Mucosa of descending colon (tissue), 3 donors: Measurements from ENCODE around the gene ATP5ME. TPM values are rescaled to one million over a fixed set of nuclear protein-coding genes. Genes with fewer than 3 reads are reported as not detected.

Experiments used
- ATAC-seq: fragments of 200-7000 bp; cut with Tn5 transposase; one replicate; pipeline ENCODE4 v1.9.1; 2020; ENCODE audit warnings: mild to moderate bottlenecking, moderate library complexity
- DNase-seq, 3 donors: peaks; one replicate each; pipeline ENCODE4 v3.0.0-alpha.2; 2020
- H3K36me3 ChIP-seq: fragments of 200-600 bp; one replicate; pipeline ENCODE4 v1.8.0; 2021; ENCODE audit warnings: low read depth, mild to moderate bottlenecking
- H3K4me1 ChIP-seq: fragments of 200-600 bp; one replicate; pipeline ENCODE4 v1.8.0; 2021; ENCODE audit warnings: low read depth, mild to moderate bottlenecking
- H3K4me3 ChIP-seq: fragments of 200-600 bp; one replicate; pipeline ENCODE4 v1.8.0; 2021; ENCODE audit warnings: mild to moderate bottlenecking
- H3K9me3 ChIP-seq: fragments of 200-600 bp; one replicate; pipeline ENCODE4 v1.8.0; 2021; ENCODE audit warnings: mild to moderate bottlenecking
- CTCF ChIP-seq: fragments of 200-600 bp; IDR thresholded peaks from one replicate; pipeline ENCODE4 v1.8.0; 2022; ENCODE audit warnings: antibody characterized with exemption, mild to moderate bottlenecking
- intact Hi-C, 2 donors: fragments of 100-400 bp; cut with DNase I in 1 of 2; cut with micrococcal nuclease in 1 of 2; formaldehyde crosslinking; loops; one replicate each; pipeline versions ENCODE4 v1.11.0 to v1.11.1; 2022; cut with DNase I, micrococcal nuclease
- total RNA-seq, 3 donors: library from RNA; stranded (reverse); fragmentation: NEBNext Ultra II Directional in 2 of 3; extraction: Animal tissue kit (Norgen Biotek cat#: 25700) in 2 of 3; gene quantifications; one replicate each; pipeline versions ENCODE4 v1.2.1 to v1.2.4, GENCODE V29; 2021 to 2023
- donor health status: DM: no; HTN: no; CAD: no; lungs with moderate emphysema.
- donor health status: DM: no; HTN: no; CAD: no.
- donor health status: DM: no; HTN: yes; CAD: no.

Gene ATP5ME
- total RNA-seq, 3 donors from 2014 or later, result 330 to 467 (median 399) TPM

- H3K4me1 ChIP-seq, result no peaks in the 10 kb centered on the region
- H3K36me3 ChIP-seq, result no peaks in the 10 kb centered on the region
- ATAC-seq (no peak), DNase-seq (no peak)
- no peaks in the 10 kb centered on the region for H3K9me3 ChIP-seq
- intact Hi-C loops, result no loop called here
- no peak for TF ChIP-seq CTCF
- H3K4me3 ChIP-seq, result no peak overlapping the region
Measured at GRCh38 chr4:628311-628741, 45.8 kb downstream of the ATP5ME start.

- intact Hi-C loops, result no loop called here
- no peak for ATAC-seq
- Histone ChIP-seq H3K4me3 (no peak overlapping the region), H3K36me3 (no peaks in the 10 kb centered on the region), H3K4me1 (no peaks in the 10 kb centered on the region), H3K9me3 (no peaks in the 10 kb centered on the region)
- no peak for DNase-seq
- no peak for TF ChIP-seq CTCF
Measured at GRCh38 chr4:627347-628125, 46.5 kb downstream of the ATP5ME start.

DNA sequence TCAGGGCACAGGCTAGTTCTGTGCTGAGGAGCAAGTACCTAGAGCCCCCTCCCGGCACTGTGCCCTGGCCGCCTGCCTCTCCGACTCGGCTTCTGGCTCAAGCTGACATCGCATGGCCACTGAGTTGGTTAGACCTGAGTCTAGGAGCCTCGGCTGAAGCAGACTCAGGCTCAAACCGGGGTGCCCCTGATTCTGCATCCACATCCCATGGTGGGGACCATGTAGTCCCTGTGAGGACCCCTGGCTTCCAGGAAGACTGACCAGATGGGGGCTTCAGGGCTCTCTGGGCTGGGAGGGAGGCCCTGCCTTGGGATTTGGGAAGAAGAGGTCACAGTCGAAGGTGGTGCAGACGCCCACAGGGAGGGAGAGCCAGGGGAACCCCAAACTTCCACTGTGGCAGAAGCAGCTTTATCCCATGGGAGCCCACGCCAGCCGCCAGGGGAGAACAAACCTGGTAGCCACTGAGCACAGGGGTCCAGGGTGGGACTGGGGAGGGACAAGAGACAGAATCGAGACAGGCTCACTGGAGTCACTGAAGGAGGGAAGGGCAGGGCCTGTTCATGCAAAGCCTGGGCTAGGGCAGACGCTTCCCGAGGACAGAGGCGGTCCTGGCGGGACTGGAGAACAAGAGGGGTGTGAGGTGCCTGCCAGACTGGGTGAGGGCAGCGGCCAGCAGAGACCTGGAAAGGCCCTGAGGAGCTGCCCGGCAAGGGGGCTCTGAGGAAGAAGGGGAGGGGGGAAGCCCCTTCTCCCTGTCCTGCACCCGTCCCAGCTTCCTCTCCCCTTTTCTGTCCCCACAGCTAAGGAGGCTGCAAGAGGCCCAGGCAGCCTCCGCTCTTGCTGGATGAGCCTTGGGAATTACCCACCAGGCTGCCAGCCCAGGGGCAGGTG lies 47.6 kb downstream of the ATP5ME start:
- H3K9me3 ChIP-seq, result no peaks in the 10 kb centered on the region
- no peaks in the 10 kb centered on the region for H3K4me1 ChIP-seq
- H3K36me3 ChIP-seq, result no peaks in the 10 kb centered on the region
- DNase-seq (no peak), ATAC-seq (no peak)
- intact Hi-C loops, result no loop called here
- no peak overlapping the region for H3K4me3 ChIP-seq
- no peak for TF ChIP-seq CTCF

DNA sequence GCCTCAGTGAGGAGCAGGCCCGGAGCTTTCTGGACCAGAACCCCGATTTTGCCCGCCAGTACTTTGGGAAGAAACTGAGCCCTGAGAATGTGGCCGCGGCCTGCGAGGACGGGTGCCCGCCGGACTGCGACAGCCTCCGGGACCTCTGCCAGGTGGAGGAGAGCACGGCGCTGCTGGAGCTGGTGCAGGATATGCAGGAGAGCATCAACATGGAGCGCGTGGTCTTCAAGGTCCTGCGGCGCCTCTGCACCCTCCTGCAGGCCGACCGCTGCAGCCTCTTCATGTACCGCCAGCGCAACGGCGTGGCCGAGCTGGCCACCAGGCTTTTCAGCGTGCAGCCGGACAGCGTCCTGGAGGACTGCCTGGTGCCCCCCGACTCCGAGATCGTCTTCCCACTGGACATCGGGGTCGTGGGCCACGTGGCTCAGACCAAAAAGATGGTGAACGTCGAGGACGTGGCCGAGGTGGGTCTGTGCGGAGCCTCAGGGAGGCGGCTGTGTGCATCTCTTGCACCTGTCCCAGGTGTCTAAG lies 48.4 kb downstream of the ATP5ME start:
- intact Hi-C loops, result no loop called here
- no peaks in the 10 kb centered on the region for H3K36me3 ChIP-seq
- no peak for TF ChIP-seq CTCF
- ATAC-seq, result no peak
- H3K4me1 ChIP-seq, result no peaks in the 10 kb centered on the region
- DNase-seq, result peak in 1 of 3 donors; percentile 42
- H3K9me3 ChIP-seq, result no peaks in the 10 kb centered on the region
- H3K4me3 ChIP-seq, result no peak overlapping the region

DNA sequence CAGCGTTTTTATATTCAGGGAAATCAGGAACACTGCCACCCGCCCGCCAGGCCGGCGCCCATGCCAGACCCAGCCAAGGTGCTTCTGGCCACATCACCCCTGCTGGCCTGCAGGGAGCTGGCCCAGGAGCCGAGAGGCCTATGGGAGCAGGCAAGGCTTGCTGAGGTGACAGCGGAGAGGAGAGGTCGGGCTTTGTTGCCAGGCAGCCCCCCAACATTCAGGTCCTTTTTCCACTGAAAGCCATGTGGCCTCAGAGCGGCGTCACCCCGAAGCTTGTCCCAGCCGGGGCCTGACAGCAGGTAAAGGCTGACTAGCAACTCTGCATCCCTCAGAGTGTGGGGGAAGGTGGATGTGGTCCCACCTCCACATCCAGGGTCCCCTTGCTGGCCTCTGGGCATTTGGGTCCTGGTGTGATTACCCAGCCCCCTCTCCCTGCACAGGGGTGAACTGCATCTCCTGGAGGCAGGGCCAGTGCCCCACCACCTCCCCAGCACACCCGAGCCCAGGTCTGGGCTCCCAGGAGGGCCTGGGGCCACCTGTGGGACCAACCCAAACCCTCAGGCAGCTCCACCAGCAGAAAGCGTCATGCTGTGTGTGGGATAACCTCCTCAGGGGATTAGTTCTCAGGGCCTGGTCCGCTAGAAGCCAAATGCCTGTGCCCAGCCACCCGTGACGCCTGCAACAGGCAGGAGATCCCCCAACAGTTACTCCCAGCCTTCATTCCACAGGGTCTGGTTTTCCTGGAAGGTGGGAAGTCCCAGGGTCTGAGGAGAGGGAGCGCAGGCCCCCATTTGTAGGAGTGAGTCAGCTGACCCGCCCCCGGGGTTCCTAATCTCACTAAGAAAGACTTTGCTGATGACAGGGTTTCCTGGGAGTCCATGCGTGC lies 49.1 kb downstream of the ATP5ME start, which contains the start of gene PDE6B:
TSS of gene PDE6B (plus strand) at position 869 of the 886 bp plus-strand sequence. CDS start 54 bp downstream, outside the sequence.
- DNase-seq (no peak), ATAC-seq (no peak)
- no peak within 1 kb of the TSS for H3K4me3 ChIP-seq
- TF ChIP-seq CTCF, result no peak
- H3K36me3 ChIP-seq, result no peaks in the 10 kb centered on the region
- H3K9me3 ChIP-seq, result no peaks in the 10 kb centered on the region
- intact Hi-C loops, result no loop called here
- no peaks in the 10 kb centered on the region for H3K4me1 ChIP-seq
